Testis (tissue), 2 donors: ENCODE measurements around the gene PACSIN3.

Experiments
- CTCF ChIP-seq, 3 experiments: fragments of 450-650 bp in 2 of 3; fragments of 200-600 bp in 1 of 3; sonication (generic) in 1 of 3; IDR thresholded peaks; one replicate each; pipeline ENCODE4 v1.5.1; 2016 to 2019; ENCODE audit warnings: antibody characterized with exemption in 3 of 3, mild to moderate bottlenecking in 2 of 3, moderate library complexity in 1 of 3
- POLR2A ChIP-seq: fragments of 450-650 bp; IDR thresholded peaks from one replicate; pipeline ENCODE4 v1.6.1; 2017; ENCODE audit warnings: antibody characterized with exemption, mild to moderate bottlenecking, moderate library complexity

GRCh38 chr11:47148270-47148669 is 38.0 kb downstream of the PACSIN3 start:
- TF ChIP-seq POLR2A, result no peak
- TF ChIP-seq CTCF (IDR thresholded peaks at IDR 0.05), result no peak
